HepG2 (cell line): ENCODE measurements around the gene AKAP3.

Experiments
- CCDC6 ChIP-seq: sonication (generic); formaldehyde crosslinking; IDR thresholded peaks from 2 replicates; pipeline ENCODE4 v1.8.1; 2022; ENCODE audit warnings: mild to moderate bottlenecking, missing genetic modification reagents, moderate library complexity
- EZH2 ChIP-seq: conservative IDR thresholded peaks from 2 replicates; pipeline ENCODE4 v1.6.1; 2012; ENCODE audit warnings: mild to moderate bottlenecking, low read depth, low read length, moderate library complexity
- KMT2A ChIP-seq: sonication (generic); formaldehyde crosslinking; IDR thresholded peaks from 2 replicates; pipeline ENCODE4 v1.4.0; 2020; ENCODE audit warnings: missing genetic modification reagents
- NR2C2 ChIP-seq: sonication (generic); formaldehyde crosslinking; IDR thresholded peaks from 2 replicates; pipeline ENCODE4 v1.4.0; 2020; ENCODE audit warnings: missing genetic modification reagents, mild to moderate bottlenecking, moderate library complexity, borderline replicate concordance
- PHF8 ChIP-seq: sonication (generic); formaldehyde crosslinking; IDR thresholded peaks from 2 replicates; pipeline ENCODE4 v1.5.0; 2020; ENCODE audit warnings: missing genetic modification reagents
- POLR2A ChIP-seq, 2 experiments: IDR thresholded peaks; 2 replicates each; pipeline ENCODE4 v1.6.1; 2011; ENCODE audit warnings: low read depth in 2 of 2, low read length in 2 of 2, mild to moderate bottlenecking in 1 of 2, moderate library complexity in 1 of 2; ENCODE audit not compliant: insufficient read depth in 1 of 2
- SRSF1 ChIP-seq: fragments of 200-400 bp; formaldehyde crosslinking; optimal IDR thresholded peaks from 2 replicates; pipeline ENCODE3; 2017; ENCODE audit warnings: mild to moderate bottlenecking, low read depth, low read length, moderate library complexity
- TBX3 ChIP-seq: fragments of 450-650 bp; IDR thresholded peaks from 2 replicates; pipeline ENCODE4 v1.6.1; 2017; ENCODE audit warnings: antibody characterized with exemption, mild to moderate bottlenecking, inconsistent platforms, borderline replicate concordance
- TEAD2 ChIP-seq: sonication (generic); formaldehyde crosslinking; IDR thresholded peaks from 2 replicates; pipeline ENCODE4 v1.9.0; 2021; ENCODE audit warnings: missing genetic modification reagents
- ZNF343 ChIP-seq: sonication (generic); formaldehyde crosslinking; IDR thresholded peaks from 2 replicates; pipeline ENCODE4 v1.4.0; 2020; ENCODE audit warnings: mild to moderate bottlenecking, missing genetic modification reagents
- TF ChIP-seq, protein P1 (sequence below): sonication (generic); formaldehyde crosslinking; IDR thresholded peaks from 2 replicates; pipeline ENCODE4 v1.5.0; 2020; ENCODE audit warnings: missing genetic modification reagents

DNA sequence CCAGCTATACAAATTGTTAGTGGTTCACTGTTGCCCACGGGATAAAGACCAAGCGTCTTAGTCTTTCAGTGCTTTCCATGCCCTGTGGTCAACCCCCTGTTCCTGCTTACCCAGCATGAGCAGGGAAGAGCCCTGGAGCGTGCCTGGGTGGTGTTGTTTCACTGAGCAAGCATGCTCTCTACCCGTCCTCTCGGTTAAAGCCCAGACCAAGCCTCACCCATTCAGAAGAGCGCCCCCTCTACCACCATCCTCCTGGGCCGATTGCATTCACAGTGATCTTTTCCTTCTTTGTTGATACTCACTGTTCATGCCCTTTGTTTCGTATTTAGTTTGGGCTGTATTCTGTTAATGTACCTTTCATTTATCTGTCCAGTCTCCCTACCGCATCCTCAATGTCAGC, 61.7 kb downstream of the AKAP3 start:
- TF ChIP-seq SRSF1: no peak
- TF ChIP-seq KMT2A (CRISPR knock-in tag): no peak
- no peak for TF ChIP-seq CCDC6 (CRISPR knock-in tag)
- TF ChIP-seq POLR2A (IDR thresholded peaks at IDR 0.05; ENCODE audit: insufficient read depth in 1 of 2, low read depth in 2 of 2, low read length in 2 of 2): no peak
- no peak for TF ChIP-seq EZH2
- TF ChIP-seq PHF8 (CRISPR knock-in tag): no peak
- TF ChIP-seq TEAD2 (CRISPR knock-in tag): no peak
- no peak for TF ChIP-seq NR2C2
- TF ChIP-seq, protein P1, sequence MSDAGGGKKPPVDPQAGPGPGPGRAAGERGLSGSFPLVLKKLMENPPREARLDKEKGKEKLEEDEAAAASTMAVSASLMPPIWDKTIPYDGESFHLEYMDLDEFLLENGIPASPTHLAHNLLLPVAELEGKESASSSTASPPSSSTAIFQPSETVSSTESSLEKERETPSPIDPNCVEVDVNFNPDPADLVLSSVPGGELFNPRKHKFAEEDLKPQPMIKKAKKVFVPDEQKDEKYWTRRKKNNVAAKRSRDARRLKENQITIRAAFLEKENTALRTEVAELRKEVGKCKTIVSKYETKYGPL (CRISPR knock-in tag): no peak
- TF ChIP-seq ZNF343 (CRISPR knock-in tag): no peak
- no peak for TF ChIP-seq TBX3
